Ishikawa (cell line): ENCODE measurements around the gene SERPINE2.

Experiments used
- CEBPB ChIP-seq: IDR thresholded peaks from 2 replicates; pipeline ENCODE4 v1.6.1; 2012
- EP300 ChIP-seq: IDR thresholded peaks from 2 replicates; pipeline ENCODE4 v1.6.1; 2012; ENCODE audit warnings: borderline replicate concordance
- FOXM1 ChIP-seq: IDR thresholded peaks from 2 replicates; pipeline ENCODE4 v1.6.1; 2012; ENCODE audit warnings: low read depth, borderline replicate concordance
- NFIC ChIP-seq: IDR thresholded peaks from 2 replicates; pipeline ENCODE4 v1.6.1; 2012
- TF ChIP-seq, protein P1 (sequence below): IDR thresholded peaks from 2 replicates; pipeline ENCODE4 v1.6.1; 2012; ENCODE audit warnings: low read depth, mild to moderate bottlenecking

DNA sequence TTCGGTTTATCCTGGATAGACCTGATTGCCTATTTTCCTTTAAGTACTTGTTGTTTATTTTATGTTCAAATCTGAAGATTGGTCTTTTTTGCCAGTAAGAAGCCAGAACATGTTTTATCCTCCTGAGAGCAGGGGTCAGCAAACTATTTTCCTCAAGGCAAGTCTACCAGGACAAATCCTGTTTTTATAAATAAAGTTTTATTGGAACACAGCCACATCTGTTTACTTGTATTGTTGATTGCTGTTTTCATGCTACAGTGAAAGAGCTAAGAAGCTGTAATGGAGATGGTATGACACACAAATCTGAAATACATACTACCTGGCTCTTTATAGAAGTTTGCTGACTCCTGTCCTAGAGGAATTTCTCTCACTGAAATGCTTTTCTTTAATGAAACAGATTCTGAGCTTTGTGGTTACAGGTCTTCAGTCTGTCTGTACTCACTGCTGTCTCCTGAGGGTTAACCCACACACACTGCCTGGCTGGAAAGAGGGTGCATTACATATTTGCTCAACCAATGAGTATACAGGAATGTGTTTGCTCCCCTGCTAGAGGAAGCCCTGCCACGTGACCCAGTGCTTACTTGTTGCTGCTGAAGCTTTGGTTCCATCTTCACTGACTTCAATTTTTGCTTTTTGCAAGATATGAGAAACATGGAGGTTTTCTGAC lies 59.2 kb downstream of the SERPINE2 start:
- no peak for TF ChIP-seq CEBPB
- no peak for TF ChIP-seq EP300
- no peak for TF ChIP-seq NFIC
- TF ChIP-seq, protein P1, sequence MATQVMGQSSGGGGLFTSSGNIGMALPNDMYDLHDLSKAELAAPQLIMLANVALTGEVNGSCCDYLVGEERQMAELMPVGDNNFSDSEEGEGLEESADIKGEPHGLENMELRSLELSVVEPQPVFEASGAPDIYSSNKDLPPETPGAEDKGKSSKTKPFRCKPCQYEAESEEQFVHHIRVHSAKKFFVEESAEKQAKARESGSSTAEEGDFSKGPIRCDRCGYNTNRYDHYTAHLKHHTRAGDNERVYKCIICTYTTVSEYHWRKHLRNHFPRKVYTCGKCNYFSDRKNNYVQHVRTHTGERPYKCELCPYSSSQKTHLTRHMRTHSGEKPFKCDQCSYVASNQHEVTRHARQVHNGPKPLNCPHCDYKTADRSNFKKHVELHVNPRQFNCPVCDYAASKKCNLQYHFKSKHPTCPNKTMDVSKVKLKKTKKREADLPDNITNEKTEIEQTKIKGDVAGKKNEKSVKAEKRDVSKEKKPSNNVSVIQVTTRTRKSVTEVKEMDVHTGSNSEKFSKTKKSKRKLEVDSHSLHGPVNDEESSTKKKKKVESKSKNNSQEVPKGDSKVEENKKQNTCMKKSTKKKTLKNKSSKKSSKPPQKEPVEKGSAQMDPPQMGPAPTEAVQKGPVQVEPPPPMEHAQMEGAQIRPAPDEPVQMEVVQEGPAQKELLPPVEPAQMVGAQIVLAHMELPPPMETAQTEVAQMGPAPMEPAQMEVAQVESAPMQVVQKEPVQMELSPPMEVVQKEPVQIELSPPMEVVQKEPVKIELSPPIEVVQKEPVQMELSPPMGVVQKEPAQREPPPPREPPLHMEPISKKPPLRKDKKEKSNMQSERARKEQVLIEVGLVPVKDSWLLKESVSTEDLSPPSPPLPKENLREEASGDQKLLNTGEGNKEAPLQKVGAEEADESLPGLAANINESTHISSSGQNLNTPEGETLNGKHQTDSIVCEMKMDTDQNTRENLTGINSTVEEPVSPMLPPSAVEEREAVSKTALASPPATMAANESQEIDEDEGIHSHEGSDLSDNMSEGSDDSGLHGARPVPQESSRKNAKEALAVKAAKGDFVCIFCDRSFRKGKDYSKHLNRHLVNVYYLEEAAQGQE = no peak
- no peak for TF ChIP-seq FOXM1
